HAP-1 (cell line): ENCODE data around the gene DPP10.
"Not testable (repeated sequence)": the region's sequence is repeated elsewhere in the genome, so short reads cannot be mapped to it uniquely, and the experiment has no call there.

ENCODE experiments used
- DNase-seq, 2 experiments: peaks; one replicate each; pipeline ENCODE4 v3.0.0-alpha.2; 2016 to 2020; ENCODE audit warnings: low spot score in 2 of 2
- H3K27me3 ChIP-seq: fragments of 250-450 bp; sonication (Bioruptor Pico); 2 replicates; pipeline ENCODE4 v1.5.1; 2020; ENCODE audit warnings: low read depth, mild to moderate bottlenecking, moderate library complexity
- H3K36me3 ChIP-seq: fragments of 250-450 bp; sonication (Bioruptor Pico); replicated peaks from 2 replicates; pipeline ENCODE4 v1.5.1; 2020; ENCODE audit warnings: mild to moderate bottlenecking
- H3K4me1 ChIP-seq: fragments of 250-450 bp; sonication (Bioruptor Pico); 2 replicates; pipeline ENCODE4 v1.5.1; 2020; ENCODE audit warnings: mild to moderate bottlenecking
- H3K4me3 ChIP-seq: fragments of 250-450 bp; sonication (Bioruptor Pico); 2 replicates; pipeline ENCODE4 v1.5.1; 2020; ENCODE audit warnings: mild to moderate bottlenecking, moderate library complexity
- H3K9me3 ChIP-seq: fragments of 250-450 bp; sonication (Bioruptor Pico); 2 replicates; pipeline ENCODE4 v1.5.1; 2020; ENCODE audit warnings: mild to moderate bottlenecking, moderate library complexity
- in situ Hi-C: fragments of 300-500 bp; cut with MboI; formaldehyde crosslinking; loops from 3 replicates; pipeline ENCODE4 v1.14.3; 2020; ENCODE audit warnings: low sequenced_read_pairs, inconsistent platforms, mixed read lengths

The DPP10 gene

GRCh38 chr2:114727012-114727411 lies 284.6 kb downstream of the DPP10 start:
- Histone ChIP-seq H3K4me1 (peaks cover 14% of the 10 kb centered on the region), H3K9me3 (no peaks in the 10 kb centered on the region), H3K36me3 (no peaks in the 10 kb centered on the region), H3K27me3 (no peaks in the 10 kb centered on the region), H3K4me3 (no peak overlapping the region)
- DNase-seq, result no peak
- in situ Hi-C loops, result loop anchor here (25.0 kb wide), 1 partner anchor 435 kb away; no protein-coding TSS in a partner anchor

GRCh38 chr2:114728372-114728771 lies 285.9 kb downstream of the DPP10 start:
- in situ Hi-C loops, result loop anchor here (25.0 kb wide), 1 partner anchor 434 kb away; no protein-coding TSS in a partner anchor
- Histone ChIP-seq H3K4me3 (no peak overlapping the region), H3K4me1 (peaks cover 14% of the 10 kb centered on the region), H3K27me3 (no peaks in the 10 kb centered on the region), H3K36me3 (no peaks in the 10 kb centered on the region), H3K9me3 (no peaks in the 10 kb centered on the region)
- DNase-seq, result no peak

DNA sequence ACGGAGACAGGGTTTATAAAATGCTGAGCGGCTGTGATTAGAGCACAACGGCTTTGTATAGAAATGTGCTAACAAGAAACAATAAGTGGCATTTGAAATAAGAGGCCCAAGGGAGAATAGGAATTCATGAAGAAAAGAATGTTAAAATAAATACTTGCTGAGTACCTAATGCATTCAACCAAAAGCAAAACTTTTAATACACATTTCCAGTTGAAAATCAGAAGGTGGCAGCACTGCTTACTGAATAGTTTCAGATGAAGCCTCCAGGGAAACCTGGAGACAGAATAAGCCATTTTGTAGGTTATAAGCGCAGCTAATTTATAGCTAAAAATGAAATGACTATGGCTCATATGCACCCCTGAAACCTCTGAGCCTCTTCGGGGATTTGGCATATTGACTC lies 286.6 kb downstream of the DPP10 start:
- Histone ChIP-seq H3K4me1 (peaks cover 14% of the 10 kb centered on the region), H3K9me3 (no peaks in the 10 kb centered on the region), H3K4me3 (no peak overlapping the region), H3K27me3 (no peaks in the 10 kb centered on the region), H3K36me3 (no peaks in the 10 kb centered on the region)
- DNase-seq, result peak; percentile 18 to 68
- in situ Hi-C loops, result loop anchor here (25.0 kb wide), 1 partner anchor 433 kb away; no protein-coding TSS in a partner anchor

DNA sequence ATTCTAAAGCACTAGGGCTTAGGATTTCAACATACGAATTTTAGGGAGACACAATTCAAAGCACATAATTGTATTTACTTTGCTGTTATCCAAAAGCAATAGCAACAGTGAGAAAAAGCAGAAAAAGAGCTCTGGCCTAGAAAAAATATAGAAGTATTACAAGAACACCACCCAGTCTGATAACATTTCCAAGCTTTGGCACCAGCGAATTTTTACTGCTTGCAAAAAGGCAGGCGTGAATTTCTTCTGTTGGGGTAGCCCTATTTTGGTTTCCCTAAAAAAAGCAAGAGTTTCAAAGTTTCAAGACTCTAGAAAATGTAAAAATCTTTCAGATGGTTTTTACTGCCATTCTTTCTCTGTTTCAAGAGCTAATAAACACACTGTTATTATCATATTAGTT lies 292.7 kb downstream of the DPP10 start:
- Histone ChIP-seq H3K36me3 (no peaks in the 10 kb centered on the region), H3K27me3 (no peaks in the 10 kb centered on the region), H3K9me3 (no peaks in the 10 kb centered on the region), H3K4me3 (no peak overlapping the region), H3K4me1 (no peaks in the 10 kb centered on the region)
- in situ Hi-C loops, result loop anchor here (25.0 kb wide), 1 partner anchor 427 kb away; no protein-coding TSS in a partner anchor
- no peak for DNase-seq

DNA sequence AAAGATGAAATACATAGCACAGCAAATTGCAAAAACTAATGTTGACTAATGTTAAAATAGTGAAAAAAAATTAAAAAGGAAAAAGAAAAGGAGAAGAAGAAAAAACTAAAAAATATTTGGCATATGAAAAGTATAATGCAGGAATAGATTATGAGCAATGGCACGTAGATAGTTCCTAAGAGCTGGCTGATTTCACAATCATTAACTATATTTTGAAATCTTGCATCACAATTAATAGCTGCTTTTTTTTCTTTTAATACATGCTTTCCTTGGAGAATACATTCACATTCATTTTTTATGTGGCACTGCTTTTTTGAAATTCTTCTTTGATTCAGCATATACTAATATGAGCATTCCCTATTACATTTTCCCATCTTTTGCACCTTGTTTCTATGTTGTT lies 299.8 kb downstream of the DPP10 start:
- no peak for DNase-seq
- H3K4me1 ChIP-seq, result no peaks in the 10 kb centered on the region
- no peaks in the 10 kb centered on the region for H3K9me3 ChIP-seq
- H3K27me3 ChIP-seq, result no peaks in the 10 kb centered on the region
- no peak overlapping the region for H3K4me3 ChIP-seq
- in situ Hi-C loops, result loop anchor here (25.0 kb wide), 1 partner anchor 420 kb away; no protein-coding TSS in a partner anchor
- no peaks in the 10 kb centered on the region for H3K36me3 ChIP-seq

DNA sequence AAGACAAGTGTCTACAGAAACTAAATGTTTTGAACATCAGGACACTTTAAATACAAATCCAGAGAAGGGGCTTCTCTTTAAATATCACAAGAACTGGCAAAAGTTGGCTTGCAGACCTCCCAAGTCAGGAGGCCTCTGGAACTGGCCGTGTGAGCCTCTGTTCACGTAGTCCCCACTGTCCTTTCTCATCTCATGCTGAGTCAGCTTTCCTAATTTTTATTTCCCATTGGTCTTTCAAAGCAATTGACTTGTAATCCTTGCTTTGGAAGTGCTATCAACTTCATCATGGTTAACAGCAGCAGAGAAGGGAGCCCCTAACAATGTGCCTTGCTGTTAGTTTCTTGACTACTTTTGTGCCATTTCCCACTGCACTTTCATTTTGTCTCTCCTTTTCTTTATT lies 303.3 kb downstream of the DPP10 start:
- H3K36me3 ChIP-seq, result no peaks in the 10 kb centered on the region
- H3K9me3 ChIP-seq, result no peaks in the 10 kb centered on the region
- in situ Hi-C loops, result loop anchor here (25.0 kb wide), 1 partner anchor 417 kb away; no protein-coding TSS in a partner anchor
- DNase-seq, result no peak
- H3K27me3 ChIP-seq, result no peaks in the 10 kb centered on the region
- no peak overlapping the region for H3K4me3 ChIP-seq
- H3K4me1 ChIP-seq, result no peaks in the 10 kb centered on the region; the same call in 1 of the 2 replicates

GRCh38 chr2:114748175-114748574 lies 305.7 kb downstream of the DPP10 start:
- H3K4me3 ChIP-seq, DNase-seq, H3K4me1 ChIP-seq, H3K27me3 ChIP-seq, H3K36me3 ChIP-seq, H3K9me3 ChIP-seq: not testable (repeated sequence)
- in situ Hi-C loops, result loop anchor here (25.0 kb wide), 1 partner anchor 414 kb away; no protein-coding TSS in a partner anchor

DNA sequence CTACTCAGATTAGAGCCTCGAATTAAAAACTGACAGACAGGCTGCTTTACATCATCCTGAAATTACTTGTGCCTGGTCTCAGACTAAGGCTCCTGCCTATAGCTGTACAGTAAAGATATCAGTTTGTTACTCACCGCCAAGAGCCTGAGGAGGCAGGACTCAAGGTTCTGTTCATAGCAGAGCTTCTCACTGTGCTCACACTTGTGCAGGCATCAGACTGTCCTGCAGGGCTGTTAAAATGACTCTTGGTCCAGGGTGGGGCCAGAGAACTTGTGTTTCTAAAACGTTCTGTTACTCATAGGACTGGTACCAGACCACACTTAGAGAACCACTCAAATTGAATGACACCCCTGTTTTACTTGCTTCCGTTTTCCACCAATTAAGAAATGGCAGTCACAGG lies 310.0 kb downstream of the DPP10 start:
- DNase-seq, result no peak
- H3K9me3 ChIP-seq, result no peaks in the 10 kb centered on the region
- H3K4me1 ChIP-seq, result no peaks in the 10 kb centered on the region; the same call in 1 of the 2 replicates
- in situ Hi-C loops, result no loop called here
- H3K27me3 ChIP-seq, result no peaks in the 10 kb centered on the region
- H3K36me3 ChIP-seq, result no peaks in the 10 kb centered on the region
- H3K4me3 ChIP-seq, result no peak overlapping the region

DNA sequence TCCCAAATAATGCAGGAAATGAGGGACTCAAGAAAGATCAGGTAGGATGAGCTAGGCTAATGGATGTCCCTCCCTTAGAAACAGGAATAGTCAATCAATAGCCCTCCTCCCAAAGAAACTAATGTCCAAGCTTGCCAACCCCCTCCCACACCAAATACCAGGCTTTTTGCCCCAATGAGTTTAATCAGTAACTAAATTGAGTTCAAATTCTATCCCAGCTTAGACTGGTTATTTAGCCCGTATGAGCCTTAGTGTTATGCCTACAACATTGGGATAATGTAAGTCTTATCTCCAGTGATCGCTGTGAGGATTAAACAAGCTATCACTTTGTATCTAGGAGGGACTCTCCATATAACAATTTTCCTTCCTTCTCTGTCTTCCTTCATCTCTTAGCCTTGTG lies 310.7 kb downstream of the DPP10 start:
- no peaks in the 10 kb centered on the region for H3K27me3 ChIP-seq
- H3K9me3 ChIP-seq, result no peaks in the 10 kb centered on the region
- in situ Hi-C loops, result no loop called here
- H3K4me1 ChIP-seq, result no peaks in the 10 kb centered on the region; the same call in 1 of the 2 replicates
- no peak for DNase-seq
- no peaks in the 10 kb centered on the region for H3K36me3 ChIP-seq
- no peak overlapping the region for H3K4me3 ChIP-seq

- Histone ChIP-seq H3K36me3 (no peaks in the 10 kb centered on the region), H3K9me3 (no peaks in the 10 kb centered on the region), H3K4me1 (no peaks in the 10 kb centered on the region), H3K27me3 (no peaks in the 10 kb centered on the region), H3K4me3 (no peak overlapping the region)
- in situ Hi-C loops, result no loop called here
- no peak for DNase-seq
Observed at GRCh38 chr2:114754907-114755563, 312.6 kb downstream of the DPP10 start.

DNA sequence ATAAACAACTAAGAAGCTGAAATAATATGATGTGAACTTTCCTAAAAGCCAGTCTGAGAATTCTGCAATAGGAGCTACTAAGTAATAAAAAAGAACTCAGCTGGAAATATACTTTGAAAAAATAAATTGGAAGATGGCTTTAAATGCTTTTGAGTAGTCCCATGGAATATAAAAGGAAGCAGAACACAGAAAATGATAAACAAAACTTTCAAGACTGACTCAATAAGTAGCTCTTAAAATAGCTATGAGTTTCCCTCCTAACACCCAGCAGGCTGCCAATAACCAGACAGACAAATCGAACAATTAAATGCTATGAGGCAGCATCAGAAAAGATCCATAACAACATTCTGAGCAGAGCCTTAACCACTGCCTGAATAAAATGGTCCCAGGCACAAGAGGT lies 319.9 kb downstream of the DPP10 start:
- DNase-seq, result no peak
- Histone ChIP-seq H3K27me3 (no peaks in the 10 kb centered on the region), H3K4me3 (no peak overlapping the region), H3K36me3 (no peaks in the 10 kb centered on the region), H3K9me3 (no peaks in the 10 kb centered on the region), H3K4me1 (no peaks in the 10 kb centered on the region)
- in situ Hi-C loops, result no loop called here

DNA sequence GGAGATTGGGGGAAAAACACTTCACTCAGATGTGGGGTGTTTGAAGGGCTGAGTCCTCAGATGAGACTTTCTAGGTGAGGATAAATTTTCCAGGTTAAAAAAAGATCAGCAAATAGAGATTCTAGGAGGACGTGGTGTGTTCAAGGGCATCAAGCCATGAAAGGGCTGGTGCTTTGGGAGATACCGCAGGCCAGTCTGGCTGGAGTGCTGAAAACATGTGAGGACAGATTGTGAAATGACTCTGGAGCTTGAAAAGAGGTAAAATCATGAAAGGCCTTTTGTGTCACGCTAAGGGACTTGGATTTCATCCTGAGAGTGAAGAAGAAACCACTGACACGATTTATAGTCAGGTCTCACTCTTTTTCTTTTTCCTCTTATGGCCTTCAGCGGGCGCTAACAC lies 320.5 kb downstream of the DPP10 start:
- no peaks in the 10 kb centered on the region for H3K4me1 ChIP-seq
- no peaks in the 10 kb centered on the region for H3K27me3 ChIP-seq
- in situ Hi-C loops, result no loop called here
- no peaks in the 10 kb centered on the region for H3K9me3 ChIP-seq
- no peak overlapping the region for H3K4me3 ChIP-seq
- no peaks in the 10 kb centered on the region for H3K36me3 ChIP-seq
- DNase-seq, result no peak

GRCh38 chr2:114769110-114769509 lies 326.7 kb downstream of the DPP10 start:
- DNase-seq, result no peak
- Histone ChIP-seq H3K27me3 (no peaks in the 10 kb centered on the region), H3K36me3 (no peaks in the 10 kb centered on the region), H3K9me3 (no peaks in the 10 kb centered on the region), H3K4me1 (no peaks in the 10 kb centered on the region), H3K4me3 (no peak overlapping the region)
- in situ Hi-C loops, result no loop called here

GRCh38 chr2:114769991-114770390 lies 327.6 kb downstream of the DPP10 start:
- Histone ChIP-seq H3K36me3 (no peaks in the 10 kb centered on the region), H3K4me1 (no peaks in the 10 kb centered on the region), H3K9me3 (no peaks in the 10 kb centered on the region), H3K27me3 (no peaks in the 10 kb centered on the region), H3K4me3 (no peak overlapping the region)
- in situ Hi-C loops, result no loop called here
- DNase-seq, result no peak
